GM18511 (cell line): ENCODE results near the gene GNAS.
A peak's percentile ranks its signal among the peaks of the same experiment; 100 is the strongest.

ENCODE experiments used
- ATAC-seq: cut with Tn5 transposase; IDR thresholded peaks from one replicate; pipeline ENCODE4 v1.9.1; 2021; ENCODE audit warnings: mild to moderate bottlenecking, moderate library complexity; ENCODE audit not compliant: unreplicated experiment

Gene GNAS

DNA sequence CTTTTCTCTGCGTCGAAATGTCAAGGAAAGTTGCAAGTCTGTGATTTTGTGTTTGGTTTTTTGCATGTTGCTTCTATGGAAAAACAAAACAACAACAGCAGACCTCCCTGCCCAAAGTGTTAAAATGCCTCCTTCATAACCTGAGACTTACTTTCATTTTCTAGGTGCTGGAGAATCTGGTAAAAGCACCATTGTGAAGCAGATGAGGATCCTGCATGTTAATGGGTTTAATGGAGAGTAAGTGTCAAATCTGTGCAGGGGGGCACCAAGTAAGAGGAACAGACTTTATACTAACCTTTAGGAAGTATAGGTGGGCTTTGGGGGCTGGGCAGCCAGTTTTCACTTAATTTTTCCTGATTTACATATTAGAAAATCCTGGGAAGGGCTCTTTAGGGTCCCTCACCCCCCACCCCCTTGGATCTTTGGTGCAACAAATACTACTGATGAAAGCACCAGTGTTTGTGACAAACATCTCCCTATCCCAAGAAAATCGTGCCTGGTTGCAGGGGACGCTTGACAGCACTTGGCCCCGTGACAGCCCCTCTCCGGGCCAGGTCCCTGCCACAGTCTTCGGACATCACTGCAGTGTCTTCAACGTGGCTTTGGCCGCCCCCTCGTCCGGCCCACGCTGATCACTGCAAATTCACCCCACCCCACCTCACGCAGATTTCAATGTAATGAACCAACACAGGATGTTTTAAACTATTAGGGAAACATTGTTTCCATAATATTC is 43.1 kb downstream of the GNAS start:
- ATAC-seq = no peak

DNA sequence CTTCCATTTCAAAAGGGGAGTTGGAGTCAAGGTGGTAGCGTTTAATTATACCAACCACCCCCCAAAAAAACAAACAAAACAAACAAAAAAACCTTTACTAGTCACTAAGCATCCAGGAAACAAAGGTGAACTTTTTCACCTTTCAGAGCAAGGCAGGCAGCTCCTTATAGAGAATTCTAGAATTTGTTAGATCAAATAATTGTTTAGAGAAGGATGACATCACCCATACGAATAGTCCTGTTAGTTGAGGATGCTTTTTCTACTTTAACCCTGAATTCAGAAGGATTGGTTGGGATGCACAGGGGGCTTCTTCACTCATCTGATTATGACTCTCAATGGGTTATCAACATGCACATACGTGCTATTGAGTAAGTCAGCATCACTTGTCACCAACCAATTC is 44.3 kb downstream of the GNAS start:
- no peak for ATAC-seq

DNA sequence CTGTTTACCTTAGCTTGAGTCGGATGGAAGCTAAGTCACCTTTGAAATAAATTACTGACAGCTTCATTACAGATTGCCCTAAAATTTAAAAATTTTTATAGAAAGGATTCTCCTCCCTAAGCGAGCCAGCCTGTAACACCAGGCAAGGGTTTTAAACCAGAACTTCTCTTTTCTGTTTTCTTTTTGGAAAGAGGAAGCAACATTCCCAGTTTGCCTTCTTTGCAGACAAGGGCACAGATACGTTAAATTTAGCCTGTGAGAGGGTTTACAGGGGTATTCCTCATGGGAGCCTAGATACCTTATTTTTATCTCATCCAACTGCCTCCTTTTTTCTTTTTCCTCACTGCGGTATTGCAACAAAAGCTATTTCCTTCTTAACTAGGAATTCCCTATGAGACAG is 45.0 kb downstream of the GNAS start:
- no peak for ATAC-seq

DNA sequence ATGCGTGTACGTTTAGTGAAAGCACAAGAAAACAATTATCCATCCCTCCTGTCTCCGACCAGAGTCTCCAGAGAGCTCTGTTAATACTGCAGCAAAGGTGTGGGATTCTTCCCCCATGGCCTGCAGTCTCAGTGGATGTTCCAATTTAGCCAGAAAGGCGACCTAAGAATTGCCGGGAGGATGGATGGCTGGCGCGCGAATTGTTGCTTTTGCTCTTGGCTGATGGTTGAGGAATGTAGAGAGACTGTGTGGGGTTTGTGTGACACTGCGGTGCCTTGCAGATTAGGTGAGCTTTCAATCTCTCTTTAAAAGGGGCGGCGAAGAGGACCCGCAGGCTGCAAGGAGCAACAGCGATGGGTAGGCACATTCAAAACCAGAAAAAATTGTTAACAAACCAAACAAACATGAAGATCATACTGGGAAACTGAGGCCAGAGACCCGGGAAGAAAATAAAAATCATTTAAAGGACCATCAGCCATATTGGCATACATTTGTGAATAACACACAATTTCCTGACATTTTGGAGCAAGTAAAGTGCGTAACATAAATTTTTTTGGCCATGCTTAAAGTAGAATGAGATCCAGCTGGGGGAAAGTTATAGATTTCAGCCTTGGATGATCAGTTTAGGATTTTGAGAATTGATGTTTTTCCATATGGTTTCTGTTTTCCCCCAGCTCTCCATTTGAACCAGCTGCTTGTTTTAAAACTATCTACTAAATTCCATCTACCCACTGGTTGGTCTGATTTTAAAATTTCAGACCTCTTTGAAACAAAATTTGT is 46.3 kb downstream of the GNAS start:
- no peak for ATAC-seq

DNA sequence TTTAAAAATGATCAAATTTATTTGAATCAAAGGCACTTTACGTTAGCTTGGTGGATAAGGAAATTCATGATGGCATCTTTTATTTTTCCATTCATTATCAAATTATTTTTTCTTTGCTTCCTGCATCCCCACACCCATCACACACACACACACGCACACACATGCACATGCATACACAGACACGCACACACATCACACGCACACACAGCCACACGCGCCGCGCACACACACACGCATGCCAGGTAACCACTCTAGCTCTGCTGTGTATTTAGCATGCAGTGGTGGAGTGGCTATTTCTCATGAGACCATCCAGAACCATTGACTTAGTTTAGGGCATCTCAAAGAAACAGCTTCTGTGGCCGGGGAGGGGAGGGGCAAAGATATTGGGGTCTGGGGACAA is 47.0 kb downstream of the GNAS start:
- ATAC-seq = no peak

DNA sequence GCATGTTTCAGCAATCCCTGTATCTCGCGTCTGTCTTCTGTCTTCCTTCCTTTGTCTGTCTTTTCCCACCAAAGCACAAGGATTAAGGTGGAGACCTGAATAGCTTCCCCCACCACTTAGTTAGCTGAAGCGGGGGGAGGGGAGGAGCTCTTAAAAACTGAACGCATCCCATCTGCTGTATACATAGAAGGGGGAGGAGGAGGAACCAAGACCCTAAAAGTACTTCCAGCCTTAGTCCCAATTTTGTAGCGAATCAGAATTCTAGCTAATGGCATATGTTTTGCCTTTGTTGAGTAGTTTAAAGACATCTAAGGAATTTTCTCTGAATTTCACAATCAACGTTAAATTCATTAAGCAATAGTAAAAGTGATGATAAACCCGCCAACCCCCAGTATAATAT is 47.9 kb downstream of the GNAS start:
- ATAC-seq = no peak

DNA sequence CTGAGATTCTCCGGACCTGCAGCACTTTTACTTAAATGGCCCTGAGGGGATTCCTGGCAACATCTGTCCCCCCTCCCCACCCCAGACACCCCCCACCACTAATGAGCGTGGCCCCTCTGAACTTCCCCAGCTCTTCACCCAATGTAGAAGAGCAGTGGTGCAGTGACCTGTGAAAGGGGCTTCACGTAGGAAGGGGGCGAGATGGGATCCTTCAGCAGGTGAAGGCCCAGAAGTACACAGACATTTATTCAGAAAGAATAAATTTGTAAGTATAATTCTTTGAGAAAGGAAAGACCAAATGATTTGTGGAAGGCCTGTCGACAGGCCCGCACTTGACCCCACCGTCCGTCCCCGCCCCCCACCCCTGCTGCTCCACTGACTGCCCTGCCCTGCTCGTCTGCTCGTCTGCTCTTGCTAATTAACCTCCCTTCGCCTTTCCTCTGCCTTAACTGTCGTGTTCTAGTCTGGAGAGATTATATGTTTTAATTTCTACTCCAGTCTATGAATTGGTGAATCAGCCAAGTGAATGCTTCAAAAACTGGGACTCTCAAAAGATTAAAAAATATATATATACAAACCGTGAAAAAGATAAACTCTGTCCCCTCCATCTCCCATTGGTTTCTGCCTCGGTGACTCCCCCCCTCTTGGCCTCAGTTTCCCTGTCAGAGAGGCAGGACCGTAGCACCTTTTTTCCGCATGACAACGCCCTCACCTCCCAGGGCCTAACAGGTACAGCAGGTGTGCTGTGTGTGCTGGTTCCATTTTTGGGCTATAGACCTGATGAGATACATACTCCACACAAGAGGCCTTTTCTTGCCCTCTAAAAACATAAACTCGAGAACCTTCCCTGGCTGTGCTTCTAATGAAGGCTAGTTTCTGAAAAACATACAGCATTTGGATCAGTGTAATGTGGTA is 49.2 kb downstream of the GNAS start:
- no peak for ATAC-seq

DNA sequence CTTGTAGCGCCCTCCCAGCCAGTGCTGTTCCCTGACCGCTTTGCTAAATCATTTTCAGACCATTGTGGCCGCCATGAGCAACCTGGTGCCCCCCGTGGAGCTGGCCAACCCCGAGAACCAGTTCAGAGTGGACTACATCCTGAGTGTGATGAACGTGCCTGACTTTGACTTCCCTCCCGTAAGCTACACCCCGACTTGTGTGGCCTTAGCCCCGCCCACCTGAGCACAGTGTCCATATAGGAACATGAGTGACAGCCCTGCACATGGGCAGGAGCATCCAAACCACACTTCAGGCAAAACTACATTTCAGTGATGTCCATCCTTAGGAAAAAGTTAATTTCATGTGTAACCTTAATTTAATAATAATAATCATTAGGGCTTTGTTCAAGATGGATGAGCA is 51.1 kb downstream of the GNAS start:
- no peak for ATAC-seq

DNA sequence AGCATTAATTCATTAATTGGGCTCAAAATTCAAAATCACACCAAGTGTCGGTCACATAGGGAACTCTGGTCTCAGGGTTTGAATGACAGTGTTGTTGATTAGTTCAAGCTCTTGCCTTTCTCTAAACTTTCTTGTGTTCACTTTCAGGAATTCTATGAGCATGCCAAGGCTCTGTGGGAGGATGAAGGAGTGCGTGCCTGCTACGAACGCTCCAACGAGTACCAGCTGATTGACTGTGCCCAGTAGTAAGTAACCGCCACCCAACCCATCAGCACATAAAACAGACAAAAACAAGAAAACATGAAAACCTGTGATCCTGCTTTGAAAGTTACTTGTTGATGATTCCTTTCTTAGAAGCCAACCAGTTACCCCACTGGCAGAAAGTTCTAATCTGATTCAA is 52.7 kb downstream of the GNAS start:
- ATAC-seq = no peak

DNA sequence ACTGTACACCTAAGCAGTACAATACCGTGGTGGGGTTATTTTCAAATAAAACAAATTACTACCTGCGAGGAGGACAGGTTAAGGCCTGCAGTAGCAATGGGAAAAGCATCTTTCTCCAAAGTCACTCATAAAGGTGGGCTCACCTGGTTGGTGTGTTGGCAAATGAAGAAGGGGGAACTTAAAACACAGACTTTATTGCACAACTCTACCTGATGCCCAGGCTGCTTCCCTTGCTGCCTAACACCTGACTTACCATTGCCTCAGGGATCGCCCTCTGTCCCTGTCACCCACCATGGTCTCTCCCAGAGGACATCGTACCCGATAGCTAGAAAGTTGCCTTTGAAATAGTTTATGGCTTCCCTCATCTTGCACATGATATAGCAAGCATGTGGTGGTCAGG is 53.6 kb downstream of the GNAS start:
- no peak for ATAC-seq

DNA sequence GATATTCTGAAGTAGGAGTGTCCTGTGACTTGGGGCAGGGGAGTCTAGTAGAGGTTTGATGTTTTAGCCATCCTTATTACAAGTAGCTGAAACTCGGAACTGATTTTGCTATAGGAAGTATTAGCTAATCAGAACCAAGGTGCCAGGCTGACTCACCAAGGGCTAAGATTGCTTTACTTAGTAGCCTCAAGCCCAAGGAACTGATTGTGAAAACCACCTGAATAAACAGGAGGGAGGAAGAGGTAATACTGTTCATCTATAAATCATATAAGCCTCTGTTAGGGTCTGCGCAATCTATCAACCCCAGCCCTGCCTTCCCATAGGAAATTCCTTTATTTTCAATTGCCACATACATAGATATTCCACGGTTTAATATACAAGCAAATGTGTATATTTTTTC is 54.4 kb downstream of the GNAS start:
- ATAC-seq = no peak

DNA sequence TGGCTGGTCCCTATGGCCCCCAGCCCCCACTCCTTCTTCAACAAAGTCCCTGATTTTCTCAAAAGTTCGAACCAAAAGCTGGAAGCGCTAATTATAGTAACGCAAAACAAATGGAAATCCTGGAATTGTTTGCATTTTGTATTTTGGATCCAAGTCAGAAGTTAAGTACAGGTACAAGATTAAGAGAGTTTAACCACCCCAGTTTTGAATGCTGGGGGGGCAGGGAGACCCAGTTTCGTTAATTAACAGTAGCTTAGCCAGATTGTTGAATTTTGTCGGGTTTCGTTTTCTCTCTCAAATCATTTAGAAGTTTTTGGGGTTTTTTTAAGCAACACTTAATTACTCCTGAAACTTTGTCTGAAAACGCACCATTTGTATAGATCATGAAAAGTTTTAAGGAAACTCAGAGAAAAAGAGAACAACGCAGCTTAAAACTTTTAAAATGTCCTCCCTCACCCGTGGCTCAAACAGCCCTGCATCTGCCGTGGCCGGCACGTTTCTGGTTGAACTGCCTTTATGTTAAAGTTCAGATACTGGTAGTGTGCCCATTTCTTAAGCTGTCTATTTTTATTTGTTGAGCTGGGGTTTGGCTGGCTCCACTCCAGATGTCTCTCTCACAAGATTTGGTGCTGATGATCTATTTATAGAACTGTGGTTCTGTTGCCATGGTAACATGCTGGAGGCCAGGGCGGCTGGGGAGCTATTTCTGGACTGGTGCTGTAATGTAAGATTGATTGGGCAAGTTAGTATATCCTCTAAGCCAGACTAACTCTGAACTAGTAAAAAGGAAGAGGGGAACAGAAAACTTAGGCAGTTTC is 55.0 kb downstream of the GNAS start:
- ATAC-seq = peak; percentile 92

DNA sequence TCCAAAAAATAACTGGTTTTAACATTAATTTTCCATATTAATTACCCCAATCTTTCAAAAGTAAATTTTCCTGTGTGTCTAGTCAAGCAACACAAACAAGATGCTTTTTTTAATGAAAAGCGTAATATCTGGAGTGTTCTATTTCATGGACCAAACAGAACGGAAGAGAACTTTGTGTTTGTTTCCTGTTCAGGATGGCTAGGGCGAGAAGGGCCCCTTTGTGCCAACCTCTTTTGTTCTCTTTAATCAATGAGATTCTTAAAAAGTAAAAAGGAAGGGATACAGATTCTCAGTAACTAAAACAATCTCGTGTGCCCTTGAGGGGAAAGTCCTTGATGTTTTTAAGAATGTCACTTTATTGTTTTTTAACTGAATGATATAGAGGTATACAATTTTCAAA is 55.7 kb downstream of the GNAS start:
- ATAC-seq = peak; percentile 26

DNA sequence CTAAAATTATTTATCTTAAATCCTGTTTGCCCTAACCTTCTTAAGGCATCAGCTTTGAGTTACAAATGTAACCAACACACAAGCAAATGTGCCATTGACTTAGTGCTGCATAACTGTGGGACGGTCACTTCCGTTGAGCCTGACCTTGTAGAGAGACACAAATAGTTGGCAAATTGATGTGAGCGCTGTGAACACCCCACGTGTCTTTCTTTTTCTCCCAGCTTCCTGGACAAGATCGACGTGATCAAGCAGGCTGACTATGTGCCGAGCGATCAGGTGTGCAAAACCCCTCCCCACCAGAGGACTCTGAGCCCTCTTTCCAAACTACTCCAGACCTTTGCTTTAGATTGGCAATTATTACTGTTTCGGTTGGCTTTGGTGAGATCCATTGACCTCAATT is 56.4 kb downstream of the GNAS start:
- no peak for ATAC-seq

DNA sequence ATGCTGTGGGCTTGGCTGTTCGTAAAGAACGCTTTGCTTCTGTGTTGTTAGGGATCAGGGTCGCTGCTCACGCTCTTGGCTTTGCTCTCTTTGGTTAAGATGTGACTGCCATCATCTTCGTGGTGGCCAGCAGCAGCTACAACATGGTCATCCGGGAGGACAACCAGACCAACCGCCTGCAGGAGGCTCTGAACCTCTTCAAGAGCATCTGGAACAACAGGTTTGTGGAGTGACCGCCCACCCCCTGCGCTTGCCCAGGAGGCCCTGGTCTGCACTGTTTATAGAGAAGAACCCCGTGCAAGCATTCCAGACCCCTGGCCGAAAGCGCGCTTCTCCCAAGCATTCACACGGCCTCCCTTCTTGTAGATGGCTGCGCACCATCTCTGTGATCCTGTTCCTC is 57.1 kb downstream of the GNAS start:
- ATAC-seq = no peak

DNA sequence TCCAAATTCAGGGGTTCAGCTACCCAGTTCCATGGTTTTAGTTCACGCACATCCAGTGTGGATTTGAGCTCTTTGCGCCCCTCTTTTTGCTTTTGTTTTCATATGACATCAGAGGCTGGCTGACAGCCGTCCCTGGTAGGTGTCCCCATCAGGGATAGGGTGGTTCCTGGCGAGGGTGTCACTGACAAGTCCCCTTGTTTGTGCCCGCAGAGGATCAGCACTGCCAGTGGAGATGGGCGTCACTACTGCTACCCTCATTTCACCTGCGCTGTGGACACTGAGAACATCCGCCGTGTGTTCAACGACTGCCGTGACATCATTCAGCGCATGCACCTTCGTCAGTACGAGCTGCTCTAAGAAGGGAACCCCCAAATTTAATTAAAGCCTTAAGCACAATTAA is 58.0 kb downstream of the GNAS start:
- ATAC-seq = no peak

DNA sequence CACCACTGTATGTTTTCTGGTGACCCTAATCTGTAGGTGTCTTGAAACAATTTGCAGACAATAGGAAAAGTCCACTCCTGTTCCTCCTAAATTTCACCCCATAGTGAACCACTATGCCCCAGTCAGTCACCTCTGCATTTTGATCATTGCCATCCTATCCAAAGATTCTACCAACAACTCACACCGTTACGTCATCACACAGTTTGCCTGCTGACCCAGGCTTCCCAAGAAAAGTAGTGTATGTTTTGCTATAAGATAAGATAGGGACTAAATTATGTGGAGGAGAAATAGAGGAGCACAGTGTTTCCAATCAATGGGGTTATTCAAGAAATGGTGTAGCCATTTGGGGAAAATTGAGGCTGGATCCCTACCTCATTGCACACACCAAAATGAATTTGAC is 58.8 kb downstream of the GNAS start:
- no peak for ATAC-seq

DNA sequence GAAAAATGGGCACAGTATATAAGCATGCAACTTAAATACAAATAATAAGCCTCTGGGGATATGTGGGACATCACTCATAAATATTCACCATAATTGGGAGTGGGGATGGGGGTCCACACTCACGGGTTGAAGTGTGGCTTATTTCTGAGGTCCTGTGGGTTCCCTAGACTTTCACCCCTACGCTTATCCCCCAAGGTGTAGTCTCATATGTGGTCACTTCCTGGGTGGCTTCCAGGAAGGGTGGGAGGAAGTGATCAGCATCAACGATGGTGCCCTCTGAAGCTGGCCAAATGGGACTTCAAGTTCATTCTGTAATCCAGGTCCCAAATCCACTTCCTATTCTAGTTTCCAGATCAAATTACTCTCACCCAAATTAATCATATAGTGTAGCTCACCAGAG is 59.5 kb downstream of the GNAS start:
- no peak for ATAC-seq

DNA sequence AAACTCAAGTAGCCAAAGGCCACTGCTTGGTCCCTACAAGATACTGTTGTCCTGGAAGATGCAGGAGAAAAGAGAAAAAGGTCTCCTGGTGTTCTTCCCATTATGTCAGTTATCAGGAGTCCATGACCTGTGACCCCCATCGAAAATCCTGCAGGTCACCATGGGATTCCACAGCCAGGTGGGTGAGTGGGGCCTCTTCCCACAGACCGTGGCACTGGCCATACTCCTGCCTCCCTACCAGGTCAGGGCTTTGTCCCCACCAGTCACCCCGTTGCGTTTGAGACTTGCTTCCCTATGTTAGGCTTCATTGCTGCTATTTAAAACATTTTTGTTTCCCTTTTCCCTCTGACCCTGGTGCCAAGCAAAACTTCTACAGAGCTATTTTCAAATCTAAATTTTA is 60.6 kb downstream of the GNAS start:
- no peak for ATAC-seq

DNA sequence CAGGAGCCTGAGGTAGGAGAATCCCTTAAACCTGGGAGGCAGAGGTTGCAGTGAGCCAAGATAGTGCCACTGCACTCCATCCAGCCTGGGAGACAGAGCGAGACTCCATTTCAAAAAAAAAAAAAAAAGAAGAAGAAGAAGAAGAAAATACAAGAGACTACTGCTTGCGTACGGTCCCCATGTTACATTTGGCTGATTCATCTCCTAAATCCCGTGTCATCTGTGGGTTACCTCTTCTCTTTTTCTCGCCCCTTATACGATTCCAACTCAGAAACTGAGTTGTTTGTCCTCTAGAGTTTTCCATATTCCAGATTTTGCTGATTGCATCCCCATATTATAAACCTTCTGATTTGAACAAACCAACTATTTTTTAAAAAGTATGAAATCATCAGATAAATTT is 66.1 kb downstream of the GNAS start:
- ATAC-seq = no peak

DNA sequence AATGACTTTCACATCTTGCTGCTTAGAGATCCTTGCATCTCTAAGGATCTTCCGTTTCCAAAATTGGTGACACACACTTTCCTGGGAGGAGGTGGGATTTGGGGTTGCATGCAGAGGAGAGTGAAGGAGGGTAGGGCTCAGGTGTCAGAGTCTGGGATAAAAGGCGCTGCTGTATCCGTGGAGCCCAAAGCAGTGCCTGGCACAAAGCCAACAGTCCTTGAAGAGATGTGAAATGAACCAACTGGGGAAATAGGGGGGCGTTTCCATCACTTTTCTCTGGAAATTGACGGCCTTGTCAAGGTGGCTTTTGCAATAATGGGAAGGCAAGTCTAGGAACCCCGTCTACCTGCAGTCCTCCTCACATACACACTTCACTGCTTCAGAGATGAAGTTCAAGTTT is 69.0 kb downstream of the GNAS start:
- ATAC-seq = no peak
